A673 (cell line): ENCODE data around the gene AQP3. TPM values are rescaled to one million over a fixed set of nuclear protein-coding genes. Genes with fewer than 3 reads are reported as not detected.
A peak's percentile ranks its signal among the peaks of the same experiment; 100 is the strongest.

ENCODE experiments used
- BruUV-seq: library from RNA; stranded (reverse); fragments of 400-500 nt; replicated peaks from 2 replicates; lab custom pipeline; 2021; lab: Mats Ljungman, UMichigan
- CTCF ChIA-PET: fragments of 300-600 bp; sonication (Branson Sonifier 250); formaldehyde crosslinking; loops from one replicate; lab custom pipeline; 2022; ENCODE audit warnings: antibody characterized with exemption; lab: Charles Lee
- POLR2A ChIA-PET: fragments of 300-600 bp; sonication (Branson Sonifier 250); formaldehyde crosslinking; loops from one replicate; lab custom pipeline; 2022; ENCODE audit warnings: antibody characterized with exemption; ENCODE audit not compliant: low non-redundant PET; lab: Charles Lee
- DNase-seq: peaks from one replicate; pipeline ENCODE4 v3.0.0-alpha.2; 2015; ENCODE audit warnings: low spot score
- H3K27ac ChIP-seq: fragments of 200-600 bp; sonication (generic); 2 replicates; pipeline ENCODE4 v1.5.1; 2016; ENCODE audit warnings: mixed run types, low read depth, mild to moderate bottlenecking, mixed read lengths, antibody characterized with exemption, low read length; ENCODE audit not compliant: poor library complexity, severe bottlenecking
- H3K27me3 ChIP-seq: fragments of 200-600 bp; sonication (generic); replicated peaks from 2 replicates; pipeline ENCODE4 v1.6.1; 2017; ENCODE audit warnings: mixed run types, low read depth, mild to moderate bottlenecking, mixed read lengths, antibody characterized with exemption, low read length; ENCODE audit not compliant: insufficient read depth, poor library complexity
- H3K36me3 ChIP-seq: fragments of 200-600 bp; sonication (generic); 2 replicates; pipeline ENCODE4 v1.6.1; 2016; ENCODE audit warnings: mixed run types, mild to moderate bottlenecking, mixed read lengths, antibody characterized with exemption, low read length; ENCODE audit not compliant: insufficient read depth, poor library complexity, severe bottlenecking
- H3K4me1 ChIP-seq: fragments of 200-600 bp; sonication (generic); 2 replicates; pipeline ENCODE4 v1.6.1; 2017; ENCODE audit warnings: mixed run types, mild to moderate bottlenecking, mixed read lengths, antibody characterized with exemption, low read length; ENCODE audit not compliant: insufficient read depth, poor library complexity, severe bottlenecking
- H3K4me3 ChIP-seq: fragments of 200-600 bp; sonication (generic); 2 replicates; pipeline ENCODE4 v1.5.1; 2016; ENCODE audit warnings: low read depth, mixed run types, mild to moderate bottlenecking, mixed read lengths, low read length; ENCODE audit not compliant: poor library complexity, severe bottlenecking
- H3K9me3 ChIP-seq: fragments of 200-600 bp; sonication (generic); 2 replicates; pipeline ENCODE4 v1.6.1; 2016; ENCODE audit warnings: mixed run types, low read depth, mild to moderate bottlenecking, mixed read lengths, antibody characterized with exemption, low read length; ENCODE audit not compliant: poor library complexity, severe bottlenecking
- CTCF ChIP-seq: fragments of 300-800, 200-600 bp; sonication (generic); conservative IDR thresholded peaks from 2 replicates; pipeline ENCODE4 v1.5.1; 2017; ENCODE audit warnings: low read depth, mild to moderate bottlenecking, antibody characterized with exemption, low read length, moderate library complexity, mixed read lengths
- EZH2 ChIP-seq: fragments of 200-600 bp; sonication (generic); IDR thresholded peaks from 2 replicates; pipeline ENCODE4 v1.6.1; 2017; ENCODE audit warnings: borderline replicate concordance, low read depth, mild to moderate bottlenecking, mixed read lengths, antibody characterized with exemption, low read length; ENCODE audit not compliant: poor library complexity, severe bottlenecking
- intact Hi-C: fragments of 100-400 bp; cut with micrococcal nuclease; formaldehyde crosslinking; loops from one replicate; pipeline ENCODE4 v1.10.0; 2022; ENCODE audit not compliant: unreplicated experiment
- total RNA-seq: library from RNA; stranded (reverse); gene quantifications from 2 replicates; pipeline ENCODE4 v1.2.3, GENCODE V29; 2021

AQP3 gene
- total RNA-seq, 1 experiment from 2014 or later = 0.43 TPM

- H3K36me3 ChIP-seq = peaks cover 32% of the 10 kb centered on the region
- CTCF ChIA-PET = interaction anchor here (1.2 kb wide), 1 partner anchor 19 kb away, joined by 4 read pairs; no protein-coding TSS in a partner anchor
- no TSS peak for BruUV-seq
- H3K9me3 ChIP-seq = no peaks in the 10 kb centered on the region
- no peak for DNase-seq
- H3K27me3 ChIP-seq = no peaks in the 10 kb centered on the region
- no peak for TF ChIP-seq CTCF
- no peak for TF ChIP-seq EZH2
- POLR2A ChIA-PET = no interaction called here
- H3K4me3 ChIP-seq = peak overlapping the region; percentile 86
- no peak overlapping the region for H3K27ac ChIP-seq
- H3K4me1 ChIP-seq = no peaks in the 10 kb centered on the region
- intact Hi-C loops = no loop called here
Observed at GRCh38 chr9:33472171-33472880, 24.9 kb upstream of the AQP3 start.

- peaks cover 39% of the 10 kb centered on the region for H3K36me3 ChIP-seq
Observed at GRCh38 chr9:33471361-33471760, 24.0 kb upstream of the AQP3 start.

GRCh38 chr9:33469891-33470290 lies 22.5 kb upstream of the AQP3 start:
- H3K36me3 ChIP-seq = peaks cover 54% of the 10 kb centered on the region
- ChIA-PET CTCF (interaction anchor here (0.7 kb wide), 1 partner anchor 194 kb away, joined by 4 read pairs; no protein-coding TSS in a partner anchor), POLR2A (no interaction called here)
- BruUV-seq = no TSS peak
- DNase-seq = no peak
- TF ChIP-seq EZH2 (no peak), CTCF (no peak)
- no peaks in the 10 kb centered on the region for H3K4me1 ChIP-seq
- no peak overlapping the region for H3K4me3 ChIP-seq
- H3K9me3 ChIP-seq = no peaks in the 10 kb centered on the region
- H3K27ac ChIP-seq = no peak overlapping the region
- intact Hi-C loops = loop anchor here (5.0 kb wide), 1 partner anchor 183 kb away; no protein-coding TSS in a partner anchor
- no peaks in the 10 kb centered on the region for H3K27me3 ChIP-seq

More at GRCh38 chr9:33471361-33471760, 24.0 kb upstream of the AQP3 start:
- ChIA-PET POLR2A (no interaction called here), CTCF (interaction anchor here (0.5 kb wide), 1 partner anchor 25 kb away, joined by 4 read pairs; no protein-coding TSS in a partner anchor)
- no peak overlapping the region for H3K4me3 ChIP-seq
- intact Hi-C loops = no loop called here
- no peaks in the 10 kb centered on the region for H3K27me3 ChIP-seq
- H3K4me1 ChIP-seq = no peaks in the 10 kb centered on the region
- no peak for DNase-seq
- TF ChIP-seq CTCF (no peak), EZH2 (no peak)
- H3K27ac ChIP-seq = no peak overlapping the region
- no TSS peak for BruUV-seq
- no peaks in the 10 kb centered on the region for H3K9me3 ChIP-seq
